Measurements from ENCODE around the gene SEM1. TPM values are rescaled to one million over a fixed set of nuclear protein-coding genes. Genes with fewer than 3 reads are reported as not detected.

SEM1 gene
- total RNA-seq, 1 experiment from 2014 or later = 71.2 TPM

- Mint-ChIP-seq H3K27ac (ENCODE audit: unreplicated experiment) (no peak overlapping the region), H3K27me3 (ENCODE audit: unreplicated experiment) (no peaks in the 10 kb centered on the region), H3K4me3 (ENCODE audit: low read depth, unreplicated experiment) (no peak overlapping the region), H3K4me1 (ENCODE audit: low read depth, unreplicated experiment) (no peaks in the 10 kb centered on the region), H3K36me3 (ENCODE audit: insufficient read depth, unreplicated experiment) (no peaks in the 10 kb centered on the region), H3K9me3 (ENCODE audit: low read depth, unreplicated experiment) (no peaks in the 10 kb centered on the region)
- no TSS peak for BruUV-seq (replicated peaks)
- no peak for TF ChIP-seq CTCF (IDR thresholded peaks at IDR 0.05; ENCODE audit: unreplicated experiment)
- DNase-seq = no peak
- CTCF ChIA-PET = no interaction called here
- intact Hi-C loops (cut with micrococcal nuclease; ENCODE audit: unreplicated experiment) = no loop called here
These were observed 54.9 kb downstream of the SEM1 start for GRCh38 chr7:96654630-96655188.

GRCh38 chr7:96649981-96650380, 59.7 kb downstream of the SEM1 start:
- TF ChIP-seq CTCF (IDR thresholded peaks at IDR 0.05; ENCODE audit: unreplicated experiment) = no peak
- Mint-ChIP-seq H3K9me3 (ENCODE audit: low read depth, unreplicated experiment) (no peaks in the 10 kb centered on the region), H3K4me3 (ENCODE audit: low read depth, unreplicated experiment) (no peak overlapping the region), H3K4me1 (ENCODE audit: low read depth, unreplicated experiment) (no peaks in the 10 kb centered on the region), H3K27me3 (ENCODE audit: unreplicated experiment) (no peaks in the 10 kb centered on the region), H3K27ac (ENCODE audit: unreplicated experiment) (no peak overlapping the region), H3K36me3 (ENCODE audit: insufficient read depth, unreplicated experiment) (no peaks in the 10 kb centered on the region)
- no peak for DNase-seq
- intact Hi-C loops (cut with micrococcal nuclease; ENCODE audit: unreplicated experiment) = no loop called here
- no TSS peak for BruUV-seq (replicated peaks)
- CTCF ChIA-PET = no interaction called here

GRCh38 chr7:96648784-96649183, 60.9 kb downstream of the SEM1 start:
- no TSS peak for BruUV-seq (replicated peaks)
- Mint-ChIP-seq H3K36me3 (ENCODE audit: insufficient read depth, unreplicated experiment) (no peaks in the 10 kb centered on the region), H3K27me3 (ENCODE audit: unreplicated experiment) (no peaks in the 10 kb centered on the region), H3K9me3 (ENCODE audit: low read depth, unreplicated experiment) (no peaks in the 10 kb centered on the region), H3K27ac (ENCODE audit: unreplicated experiment) (no peak overlapping the region), H3K4me1 (ENCODE audit: low read depth, unreplicated experiment) (no peaks in the 10 kb centered on the region), H3K4me3 (ENCODE audit: low read depth, unreplicated experiment) (no peak overlapping the region)
- CTCF ChIA-PET = no interaction called here
- intact Hi-C loops (cut with micrococcal nuclease; ENCODE audit: unreplicated experiment) = no loop called here
- TF ChIP-seq CTCF (IDR thresholded peaks at IDR 0.05; ENCODE audit: unreplicated experiment) = no peak
- DNase-seq = no peak

- TF ChIP-seq CTCF (IDR thresholded peaks at IDR 0.05; ENCODE audit: unreplicated experiment) = no peak
- Mint-ChIP-seq H3K4me3 (ENCODE audit: low read depth, unreplicated experiment) (no peak overlapping the region), H3K36me3 (ENCODE audit: insufficient read depth, unreplicated experiment) (no peaks in the 10 kb centered on the region), H3K27me3 (ENCODE audit: unreplicated experiment) (no peaks in the 10 kb centered on the region), H3K4me1 (ENCODE audit: low read depth, unreplicated experiment) (no peaks in the 10 kb centered on the region), H3K9me3 (ENCODE audit: low read depth, unreplicated experiment) (no peaks in the 10 kb centered on the region), H3K27ac (ENCODE audit: unreplicated experiment) (no peak overlapping the region)
- BruUV-seq (replicated peaks) = no TSS peak
- CTCF ChIA-PET = no interaction called here
- no peak for DNase-seq
- intact Hi-C loops (cut with micrococcal nuclease; ENCODE audit: unreplicated experiment) = no loop called here
These were observed 61.9 kb downstream of the SEM1 start for GRCh38 chr7:96647733-96648132.
